ENCODE results near the gene STK32B.
A peak's percentile ranks its signal among the peaks of the same experiment; 100 is the strongest.
"Not testable (repeated sequence)": the region's sequence is repeated elsewhere in the genome, so short reads cannot be mapped to it uniquely, and the experiment has no call there.

The STK32B gene

DNA sequence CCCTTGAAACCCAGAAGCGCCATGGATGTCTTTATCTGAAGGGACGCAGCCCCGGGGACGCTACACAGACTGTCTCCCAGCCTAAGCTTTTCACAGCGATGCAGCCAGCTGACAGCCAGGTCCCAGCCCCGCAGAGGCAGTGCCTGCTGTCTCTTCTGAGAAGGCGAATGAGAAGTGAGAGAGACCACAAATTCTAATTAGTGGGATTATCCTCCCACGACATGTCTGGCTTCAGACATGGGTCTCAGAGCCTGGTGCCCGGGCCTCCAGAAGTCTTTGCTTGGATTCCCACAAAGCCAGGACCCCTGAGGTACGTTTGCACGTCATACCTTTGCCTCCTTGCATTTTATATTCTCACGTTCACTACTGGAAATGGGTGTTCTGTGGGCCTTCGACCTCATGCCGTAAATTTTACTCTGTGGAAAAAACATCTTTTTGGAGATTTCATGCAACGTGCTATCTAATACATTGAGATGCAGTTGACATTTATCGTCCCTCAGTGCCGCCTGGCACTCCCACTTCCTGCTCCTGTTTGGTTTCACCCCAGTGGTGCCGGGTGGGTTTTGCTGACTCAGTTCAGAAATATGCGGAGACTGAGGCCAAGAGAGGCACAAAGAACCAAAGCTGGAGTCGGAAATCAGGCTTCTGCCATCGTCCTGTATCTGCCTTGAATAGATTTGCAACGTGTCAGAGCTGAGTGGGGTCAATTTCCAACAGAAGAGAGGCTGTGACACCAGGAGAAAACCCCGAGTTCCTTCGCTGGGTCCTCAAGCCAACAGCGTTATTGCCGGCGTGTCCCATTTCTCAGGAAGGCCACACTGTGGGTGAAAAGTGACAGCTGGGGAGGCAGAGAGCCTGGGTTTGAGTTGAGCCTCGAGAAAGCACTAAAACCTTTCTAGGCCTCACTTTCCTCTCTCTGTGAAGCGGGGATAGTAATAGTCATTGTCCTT, 114.4 kb downstream of the STK32B start:
- no peak for DNase-seq

DNA sequence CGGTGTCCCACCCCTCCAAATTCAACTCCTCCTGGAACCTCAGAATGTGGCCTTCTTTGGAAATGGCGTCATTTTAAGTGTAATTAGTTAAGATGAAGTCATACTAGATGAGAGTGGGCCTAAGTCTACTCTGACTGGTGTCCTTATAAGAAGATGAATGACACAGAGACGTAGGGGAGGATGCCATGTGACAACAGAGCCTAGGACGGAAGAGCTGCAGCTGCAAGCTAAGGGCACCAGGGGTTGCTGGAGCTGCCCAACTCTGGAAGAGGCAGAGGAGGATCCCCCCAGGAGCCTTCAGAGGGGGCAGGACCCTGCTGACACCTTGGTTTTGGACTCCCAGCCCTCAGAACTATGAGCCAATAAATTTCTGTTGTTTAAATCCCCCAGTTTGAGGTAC, 115.1 kb downstream of the STK32B start:
- no peak for DNase-seq

DNA sequence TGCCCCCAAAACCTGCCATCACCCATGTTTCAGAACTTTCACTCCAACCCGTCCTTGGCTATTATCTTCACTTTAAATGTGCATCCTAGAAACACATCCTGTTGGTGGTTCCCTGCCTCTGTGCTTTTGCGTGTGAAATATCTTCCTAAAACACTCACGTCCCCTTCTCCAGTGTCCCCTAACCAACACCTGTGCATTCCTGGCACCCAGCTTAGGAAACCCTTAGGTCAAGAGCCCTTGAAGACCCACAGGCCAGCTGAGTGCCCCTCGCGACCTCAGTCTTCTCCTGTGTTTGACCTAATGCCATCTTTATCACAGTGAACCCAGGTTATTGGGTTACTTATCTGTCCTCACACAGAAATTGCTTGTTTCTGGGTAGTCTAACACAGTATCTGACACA, 117.6 kb downstream of the STK32B start:
- DNase-seq: no peak

DNA sequence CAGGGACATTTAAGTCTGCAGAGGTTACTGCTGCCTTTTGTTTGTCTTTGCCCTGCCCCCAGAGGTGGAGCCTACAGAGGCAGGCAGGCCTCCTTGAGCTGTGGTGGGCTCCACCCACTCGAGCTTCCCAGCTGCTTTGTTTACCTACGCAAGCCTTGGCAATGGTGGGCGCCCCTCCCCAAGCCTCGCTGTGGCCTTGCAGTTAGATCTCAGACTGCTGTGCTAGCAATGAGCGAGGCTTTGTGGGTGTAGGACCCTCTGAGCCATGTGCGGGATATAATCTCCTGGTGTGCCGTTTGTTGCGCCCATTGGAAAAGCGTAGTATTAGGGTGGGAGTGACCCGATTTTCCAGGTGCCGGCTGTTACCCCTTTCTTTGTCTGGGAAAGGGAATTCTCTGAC, 124.6 kb downstream of the STK32B start:
- DNase-seq: not testable (repeated sequence)

DNA sequence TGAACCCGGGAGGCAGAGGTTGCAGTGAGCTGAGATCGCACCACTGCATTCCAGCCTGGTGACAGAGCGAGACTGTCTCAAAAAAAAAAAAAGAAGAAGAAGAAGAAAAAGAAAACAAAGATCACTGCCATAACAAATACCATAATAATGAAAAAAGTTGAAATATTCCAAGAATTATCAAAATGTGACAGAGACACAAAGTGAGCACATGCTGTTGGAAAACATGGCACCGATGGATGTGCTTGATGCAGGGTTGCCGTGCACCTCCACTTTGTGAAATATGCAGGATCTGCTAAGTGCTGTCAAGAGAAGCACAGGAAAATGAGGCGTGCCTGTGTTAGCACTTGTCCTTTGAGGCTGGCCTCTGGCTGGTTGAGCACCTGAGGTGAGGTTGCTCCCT, 133.3 kb downstream of the STK32B start:
- no peak for DNase-seq

DNA sequence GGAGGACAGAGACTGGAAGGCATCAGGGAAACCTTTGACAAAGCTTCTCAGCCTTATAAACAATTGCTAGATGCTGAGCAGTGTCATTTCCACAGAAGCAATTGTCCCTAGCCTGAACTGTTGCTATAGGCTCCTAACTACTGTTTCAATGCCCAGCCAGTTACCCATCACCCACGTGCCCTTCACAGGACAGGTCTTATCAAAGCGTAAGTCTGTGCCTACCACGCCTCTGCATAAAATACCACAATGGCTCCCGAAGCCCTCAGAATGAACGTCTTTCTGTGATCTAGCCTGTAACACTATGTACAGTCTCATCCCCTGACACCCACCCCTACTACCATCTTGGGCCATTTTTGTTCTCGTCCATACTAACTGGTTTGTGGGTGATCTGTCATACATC, 134.3 kb downstream of the STK32B start:
- no peak for DNase-seq

DNA sequence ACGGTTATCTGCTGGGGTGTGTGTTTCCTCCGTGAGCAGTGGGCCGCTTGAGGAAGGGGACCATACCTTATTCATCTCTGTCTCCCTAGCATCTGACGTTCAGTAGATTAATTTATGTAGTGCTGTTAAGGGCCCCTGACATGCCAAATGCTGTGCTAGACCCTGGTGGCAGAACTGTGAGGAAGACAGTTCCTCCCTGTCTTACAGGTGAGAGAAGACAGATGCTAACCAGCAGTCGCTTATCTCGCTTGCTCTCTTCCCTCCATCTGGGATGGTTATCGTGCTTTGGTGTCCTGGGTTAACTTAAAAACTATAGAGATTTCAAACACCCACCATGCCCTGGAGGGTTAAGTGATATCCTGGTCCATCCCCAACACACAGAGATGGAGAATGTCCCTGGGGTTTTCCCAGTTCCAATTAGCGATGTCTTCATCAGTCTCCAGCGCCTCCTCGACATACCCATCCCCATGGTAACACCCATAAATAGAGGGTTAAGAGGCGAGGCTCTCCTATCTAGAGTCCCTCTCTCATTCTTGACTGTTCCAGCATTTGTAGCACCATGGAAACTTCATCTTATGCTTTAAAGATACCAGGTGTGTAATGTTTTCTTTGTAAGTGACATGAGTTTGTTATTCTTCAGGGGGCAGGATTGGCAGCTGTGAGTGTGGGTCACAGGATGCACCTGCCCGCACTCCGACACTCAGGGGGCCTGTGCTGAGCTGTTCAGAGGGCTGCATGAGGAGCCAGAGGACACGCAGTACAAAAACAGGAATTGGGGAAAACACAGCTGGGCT, 135.2 kb downstream of the STK32B start:
- DNase-seq: no peak

DNA sequence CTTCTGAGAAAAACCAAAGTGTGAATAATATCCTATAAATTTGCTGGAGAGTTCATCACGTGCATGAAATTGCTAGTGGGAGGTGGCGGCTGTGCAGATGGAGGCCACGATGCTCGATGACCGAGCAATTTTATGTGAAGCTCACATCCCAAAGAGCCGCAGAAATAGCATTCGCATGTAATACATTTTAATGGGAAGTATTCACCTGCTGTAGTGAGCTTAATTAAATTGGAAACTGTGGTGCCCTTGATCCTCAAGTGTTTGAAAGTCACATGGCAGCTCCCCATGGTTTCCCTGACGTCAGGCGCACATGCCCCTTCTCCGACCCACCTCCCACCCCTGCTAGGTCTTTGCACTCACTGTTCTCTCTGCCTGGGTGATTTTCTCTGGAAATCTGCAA, 136.8 kb downstream of the STK32B start:
- no peak for DNase-seq

DNA sequence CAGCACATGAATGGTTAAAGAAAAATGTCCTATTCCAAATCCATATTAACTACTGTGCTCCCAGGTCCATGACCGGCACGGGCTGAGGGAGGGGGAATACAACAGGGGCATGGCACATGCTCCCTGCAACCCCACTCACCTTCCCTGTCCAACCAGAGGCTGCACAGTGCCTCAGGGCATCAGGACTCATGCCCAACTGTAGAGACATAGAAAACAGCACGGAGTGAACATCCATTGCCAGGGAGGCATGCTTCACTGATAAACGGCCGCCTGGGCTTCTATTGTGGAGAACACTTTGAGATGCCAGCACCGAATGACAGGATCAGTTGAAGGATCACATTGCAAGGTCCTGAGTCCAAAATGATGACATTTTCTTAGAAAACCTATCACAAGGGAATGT, 140.6 kb downstream of the STK32B start:
- DNase-seq: peak; percentile 8

DNA sequence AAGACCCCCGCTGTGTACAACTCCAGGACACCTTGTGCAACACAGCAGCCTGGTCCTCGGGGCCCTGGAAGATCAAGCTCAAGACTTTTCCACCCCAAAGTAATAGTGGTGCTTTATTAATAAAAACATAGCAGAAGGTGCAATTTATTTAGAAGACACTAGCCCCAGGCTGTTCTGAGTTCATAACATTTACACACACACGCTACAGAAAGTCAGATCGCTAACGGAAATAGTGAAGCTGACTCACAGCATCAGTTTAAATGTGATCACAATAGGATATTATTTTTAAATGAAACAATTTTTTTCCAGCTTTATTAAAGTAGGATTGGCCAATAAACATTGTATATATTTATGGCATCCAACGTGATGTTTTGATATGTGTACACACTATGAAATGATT, 141.0 kb downstream of the STK32B start:
- no peak for DNase-seq

DNA sequence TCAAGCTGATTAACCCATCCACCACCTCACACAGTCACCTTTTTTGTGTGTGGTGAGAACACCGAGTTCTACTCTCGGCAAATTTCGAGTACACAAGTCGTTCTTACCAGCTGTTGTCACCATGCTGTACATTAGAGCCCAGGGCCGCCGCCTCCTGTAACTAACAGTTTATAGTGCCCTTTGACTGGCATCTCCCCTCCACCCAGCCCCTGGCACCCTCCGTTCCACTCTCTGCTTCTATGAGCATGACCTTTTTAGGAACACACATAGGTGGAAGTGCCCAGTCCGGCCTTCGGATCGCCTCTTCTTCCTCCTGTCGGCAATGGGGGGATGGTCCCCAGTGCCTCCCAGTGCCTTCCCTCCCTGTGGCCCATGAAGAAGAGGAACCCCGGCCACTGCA, 141.4 kb downstream of the STK32B start:
- no peak for DNase-seq

DNA sequence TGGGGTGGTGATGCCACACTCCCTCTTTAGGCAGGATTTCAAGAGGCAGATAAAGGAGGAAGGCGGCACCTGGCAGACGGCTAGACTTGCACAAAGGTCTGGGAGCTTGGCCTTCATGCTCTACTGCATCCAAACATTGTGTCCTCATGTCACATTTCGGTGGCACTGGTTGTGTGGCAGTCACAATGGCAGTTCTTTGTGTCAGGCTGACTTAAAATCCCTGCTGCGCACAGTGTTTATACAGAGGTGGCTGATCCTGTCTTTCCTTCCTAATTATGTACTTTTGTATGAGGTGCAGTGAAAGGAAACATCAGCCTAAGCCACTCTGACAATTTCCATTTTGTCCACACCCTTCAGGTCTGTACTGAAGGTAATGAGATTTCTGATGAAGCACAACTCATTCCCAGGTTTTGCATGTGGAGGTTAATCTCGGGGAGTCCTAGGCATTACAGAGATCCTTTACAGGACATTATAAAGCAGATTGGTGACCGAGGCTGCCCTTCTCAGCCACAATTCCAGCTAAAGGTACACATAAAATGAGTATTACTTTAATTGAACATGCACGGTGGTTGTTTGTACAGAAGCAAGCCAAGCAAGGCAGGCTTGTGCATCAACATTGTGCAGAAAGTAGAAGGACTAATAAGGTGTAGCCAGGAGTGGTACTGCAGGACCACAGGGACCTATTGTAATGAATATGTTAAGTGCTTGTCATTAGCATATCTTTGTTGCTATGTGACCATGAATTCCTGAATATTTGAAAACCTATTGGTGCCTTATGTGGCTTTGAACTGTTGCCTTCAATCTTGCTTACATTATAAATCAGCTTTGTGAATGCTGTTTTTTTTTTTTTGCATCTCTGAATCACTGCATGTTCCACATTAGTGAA, 147.6 kb downstream of the STK32B start:
- peak; percentile 84 for DNase-seq

DNA sequence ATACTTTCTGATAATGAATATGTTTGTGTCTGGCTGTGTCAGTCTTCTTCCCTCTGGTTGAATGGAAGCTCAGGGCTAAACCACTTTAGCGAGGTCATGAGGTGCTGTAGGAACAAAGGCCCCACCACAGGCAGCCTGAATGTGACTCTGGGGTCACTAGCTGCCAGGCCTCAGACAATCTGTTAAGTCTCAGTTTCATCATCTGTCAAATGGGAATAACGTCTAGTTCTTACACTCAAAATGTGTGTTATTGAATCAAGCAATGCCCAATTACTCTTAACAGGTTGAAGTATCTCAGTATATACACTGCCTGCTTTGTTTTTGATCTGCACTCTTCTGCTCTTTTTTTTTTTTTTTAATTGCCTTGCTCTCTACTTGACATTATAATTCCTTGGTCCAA, 148.6 kb downstream of the STK32B start:
- peak; percentile 47 for DNase-seq

DNA sequence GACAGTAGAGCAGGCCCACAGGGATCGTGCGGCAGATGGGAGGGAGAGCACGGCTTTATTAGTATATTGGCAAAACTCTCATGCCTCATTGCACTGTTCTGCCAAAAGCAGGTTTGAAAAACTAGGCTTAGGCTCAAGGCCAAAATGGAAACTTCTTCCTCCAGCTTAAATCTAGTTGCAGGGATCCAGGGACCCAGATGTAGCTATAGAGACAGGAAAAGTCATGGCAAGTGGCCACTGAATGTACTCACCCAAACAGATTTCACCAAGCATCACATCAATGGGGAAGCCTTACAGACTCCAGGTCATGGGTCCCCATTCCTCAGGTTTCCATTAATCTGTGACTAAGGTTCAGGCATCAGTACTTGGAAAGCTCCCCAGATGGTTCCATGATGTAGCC, 149.2 kb downstream of the STK32B start:
- DNase-seq: no peak

DNA sequence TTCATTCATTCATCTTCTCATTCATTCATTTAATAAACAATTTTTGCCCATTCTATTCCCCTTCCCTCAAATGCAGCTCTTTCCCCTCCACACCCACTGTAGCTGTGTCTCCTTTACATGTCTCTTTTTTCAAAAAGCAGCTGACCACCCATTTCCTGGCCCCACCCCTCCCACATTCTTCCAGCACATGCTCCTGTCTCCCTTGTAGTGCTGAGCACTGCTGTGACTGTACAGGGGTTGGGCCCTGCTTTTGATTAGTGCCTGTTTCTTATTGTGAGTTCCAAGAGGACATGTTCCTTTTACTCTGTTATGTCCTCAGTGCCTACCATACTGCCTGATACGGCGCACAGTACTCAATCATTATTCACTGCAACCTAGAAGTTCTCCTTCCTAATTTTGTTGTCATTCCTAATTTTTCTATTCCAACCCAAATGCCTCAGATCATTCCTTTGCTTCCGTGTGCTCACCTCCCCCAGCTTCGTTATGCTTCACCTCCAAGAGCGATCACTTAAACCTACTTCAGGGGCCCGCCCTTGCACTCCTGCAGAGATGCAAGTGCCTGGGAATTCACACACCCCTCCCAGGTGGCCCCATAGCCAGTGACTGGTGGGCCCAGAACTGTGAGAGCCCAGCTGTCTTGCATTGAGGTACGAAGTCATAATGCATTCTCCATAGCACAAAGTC, 152.2 kb downstream of the STK32B start:
- DNase-seq: no peak

DNA sequence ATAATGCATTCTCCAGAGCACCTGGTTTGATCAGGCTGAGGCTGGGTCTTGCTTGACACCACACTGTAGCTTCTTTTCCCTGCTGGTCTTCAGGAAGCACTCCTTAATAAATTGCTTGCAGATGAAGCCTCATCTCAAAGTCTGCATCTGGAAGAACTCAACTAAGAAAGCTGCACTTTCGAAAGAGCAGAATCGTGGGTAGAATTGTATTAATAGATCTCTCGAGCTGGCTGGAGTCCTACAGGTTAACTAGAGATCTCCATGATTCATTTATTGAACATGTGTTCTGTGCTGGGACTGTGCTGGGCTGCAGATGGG, 152.7 kb downstream of the STK32B start:
- no peak for DNase-seq

DNA sequence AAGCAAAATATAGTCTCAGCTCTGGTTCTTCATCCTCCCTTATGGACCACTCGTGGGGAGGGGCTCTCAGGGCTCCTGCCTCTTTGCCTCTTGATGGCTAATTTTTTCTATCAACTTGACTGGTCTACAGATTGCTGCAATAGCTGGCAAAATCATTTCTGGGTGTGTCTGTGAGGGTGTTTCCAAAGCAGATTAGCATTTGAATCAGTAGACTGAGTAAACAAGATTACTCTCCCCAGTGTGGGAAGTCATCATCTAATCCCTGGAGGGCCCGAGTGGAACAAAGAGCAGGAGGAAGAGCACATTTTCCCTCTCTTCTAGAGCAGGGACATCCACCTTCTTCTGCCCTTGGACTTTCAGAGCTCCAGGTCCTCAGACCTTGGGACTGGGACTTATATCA, 153.5 kb downstream of the STK32B start:
- peak; percentile 76 for DNase-seq

DNA sequence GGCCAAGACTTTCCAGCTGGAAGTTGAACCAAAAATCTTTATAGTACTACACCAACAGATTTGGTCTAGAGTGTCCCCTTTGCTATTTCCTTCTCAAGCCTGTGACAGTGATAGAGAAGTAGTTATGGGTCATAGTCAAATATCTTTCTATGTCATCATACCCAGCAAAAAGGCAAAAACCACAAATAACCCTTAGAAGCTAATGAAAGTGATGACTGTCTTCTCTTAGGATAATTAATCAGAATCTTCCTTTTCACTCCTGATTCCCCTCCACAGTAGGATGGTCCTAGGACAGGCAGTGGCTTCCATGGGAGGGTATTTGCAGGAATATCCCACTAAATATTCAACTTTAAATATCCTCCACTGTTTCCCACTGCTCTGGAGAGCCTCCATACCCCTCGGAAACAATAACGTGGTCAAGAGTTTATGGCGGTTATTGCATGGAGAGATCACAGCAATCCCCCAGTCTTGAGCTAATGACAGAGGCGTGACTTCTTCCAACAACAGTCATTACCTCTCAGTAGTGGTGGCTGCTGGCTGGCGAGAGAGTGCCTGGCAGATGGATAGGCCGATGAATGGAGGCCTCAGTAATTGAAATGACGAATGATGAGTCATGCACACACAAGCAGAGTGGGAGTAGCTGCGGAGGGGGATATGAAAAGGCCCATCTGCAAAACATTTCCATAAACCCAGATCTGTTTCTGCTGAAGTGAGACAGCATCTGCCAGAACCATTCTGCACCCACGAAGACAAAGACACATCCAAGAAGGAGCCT, 154.9 kb downstream of the STK32B start:
- DNase-seq: peak; percentile 89

DNA sequence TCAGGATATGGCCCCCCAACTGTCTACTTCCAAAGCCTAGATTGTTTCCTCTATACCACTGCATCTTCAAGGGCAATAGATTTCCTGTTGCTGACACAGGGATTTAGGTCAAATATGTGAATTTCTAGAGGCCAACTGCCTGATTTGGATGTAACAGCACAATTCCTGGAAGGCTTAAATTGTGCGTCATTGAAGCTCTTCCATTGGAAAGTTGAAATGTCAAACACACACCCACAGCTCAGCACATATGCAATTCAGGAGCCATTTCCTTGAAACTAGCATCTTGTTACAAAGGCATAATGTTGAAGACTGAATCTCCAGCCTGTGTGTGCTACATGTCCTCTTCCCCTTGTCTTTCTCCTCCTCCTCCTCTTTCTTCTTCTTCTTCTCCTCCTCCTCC, 158.6 kb downstream of the STK32B start:
- DNase-seq: no peak

DNA sequence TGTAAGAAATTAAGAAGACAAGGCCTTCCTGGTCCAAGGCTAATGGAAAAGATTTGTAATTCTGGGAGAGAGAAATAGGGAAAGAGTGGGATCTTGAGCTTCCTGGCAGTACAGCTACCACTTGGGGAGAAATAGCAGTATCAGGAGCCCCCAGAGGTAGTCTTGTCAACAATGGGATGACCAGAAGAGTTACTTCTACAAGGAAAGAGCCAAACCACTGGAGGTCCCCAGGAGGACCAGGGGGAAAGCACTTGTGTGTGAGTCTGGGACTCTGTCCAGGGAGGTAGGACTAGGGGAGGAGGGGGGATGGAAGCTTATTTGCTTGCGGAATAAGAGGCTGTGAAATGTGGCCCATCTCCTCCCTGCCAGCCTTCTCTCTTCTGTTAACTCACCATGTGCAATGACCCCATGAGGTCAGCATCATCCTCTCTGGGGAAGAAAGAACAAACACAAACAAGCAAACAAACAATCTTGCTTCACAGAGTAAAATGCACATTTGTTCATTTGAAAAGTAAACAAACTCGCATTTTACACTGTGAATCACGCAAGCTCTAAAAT, 160.1 kb downstream of the STK32B start:
- no peak for DNase-seq

DNA sequence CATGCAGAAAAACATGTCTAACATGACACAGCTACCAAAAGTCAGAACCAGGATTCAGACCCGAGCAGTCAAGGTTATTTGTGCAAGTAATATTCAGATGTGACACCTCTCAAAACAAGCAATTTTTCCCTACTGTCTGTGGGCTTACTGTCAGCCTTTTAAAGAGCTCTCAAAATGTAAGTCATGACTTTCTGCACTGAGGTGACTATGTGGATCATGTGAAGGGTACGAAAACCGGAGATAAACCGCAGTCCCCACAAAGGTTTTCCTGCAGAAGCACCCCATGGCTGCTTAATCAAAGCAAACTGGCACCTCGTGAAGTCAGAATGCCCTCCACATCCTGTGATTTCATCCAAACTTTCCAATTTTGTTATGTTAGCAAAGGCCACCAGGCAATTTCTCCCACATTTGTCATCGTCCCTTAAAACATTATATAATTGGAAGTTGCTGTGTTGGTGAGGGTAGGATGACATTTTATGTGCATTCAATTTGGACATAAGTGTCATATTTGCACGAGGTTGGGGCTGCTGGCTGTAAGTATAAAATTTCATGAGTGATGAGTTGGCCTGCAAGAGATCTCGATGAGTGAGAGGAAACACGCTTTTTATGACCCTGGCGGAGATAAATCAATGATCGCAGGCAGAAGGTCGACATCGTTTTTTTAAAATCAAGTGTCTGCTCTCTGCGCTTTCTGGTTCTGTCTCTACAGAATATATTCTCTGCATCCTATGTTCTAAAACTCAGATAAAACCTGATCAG, 161.2 kb downstream of the STK32B start:
- no peak for DNase-seq

All from NCI-H69 (cell line).